SK-N-MC (cell line): ENCODE data around the gene SIRPB1.

ENCODE experiments used
- EZH2 ChIP-seq: fragments of 200-600 bp; sonication (generic); IDR thresholded peaks from one replicate; pipeline ENCODE4 v1.6.1; 2017; ENCODE audit warnings: antibody characterized with exemption
- FOXP2 ChIP-seq: optimal IDR thresholded peaks from 2 replicates; pipeline ENCODE3; 2011; ENCODE audit warnings: mild to moderate bottlenecking, moderate library complexity; ENCODE audit not compliant: insufficient read depth; ENCODE audit errors: extremely low read length, control extremely low read depth
- POLR2AphosphoS5 ChIP-seq: IDR thresholded peaks from 2 replicates; pipeline ENCODE4 v1.6.1; 2012; ENCODE audit warnings: mild to moderate bottlenecking, low read depth, low read length, borderline replicate concordance

DNA sequence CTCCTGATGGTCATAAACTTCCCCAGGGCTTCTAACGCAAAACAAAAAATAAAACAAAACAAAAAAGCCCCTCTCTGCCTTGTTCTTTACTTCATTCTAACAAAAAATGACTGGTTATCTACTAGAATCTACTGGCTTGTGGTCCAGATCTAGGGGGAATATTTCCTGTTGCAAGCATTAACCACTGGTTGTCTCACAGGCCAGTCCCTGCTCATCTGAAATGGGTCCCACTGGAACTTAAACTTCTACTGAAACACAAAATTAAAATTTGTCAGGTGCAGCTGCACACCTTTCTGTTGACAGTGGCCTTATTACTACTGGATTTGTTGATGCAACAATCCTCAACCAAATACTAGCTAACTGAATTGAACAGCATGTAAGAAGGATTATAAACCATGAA, 32.3 kb upstream of the SIRPB1 start:
- no peak for TF ChIP-seq POLR2AphosphoS5
- TF ChIP-seq EZH2 = no peak
- TF ChIP-seq FOXP2 = no peak
